HG02852 (cell line): ENCODE results near the gene SESTD1.
A peak's percentile ranks its signal among the peaks of the same experiment; 100 is the strongest.
"Not testable (repeated sequence)": the region's sequence is repeated elsewhere in the genome, so short reads cannot be mapped to it uniquely, and the experiment has no call there.

ENCODE experiments used
- ATAC-seq: cut with Tn5 transposase; IDR thresholded peaks from one replicate; pipeline ENCODE4 v1.9.1; 2021; ENCODE audit warnings: mild to moderate bottlenecking, moderate library complexity; ENCODE audit not compliant: unreplicated experiment

The SESTD1 gene

GRCh38 chr2:179239838-179240237, 24.8 kb downstream of the SESTD1 start:
- ATAC-seq = no peak

GRCh38 chr2:179239195-179239594, 25.4 kb downstream of the SESTD1 start:
- ATAC-seq = peak; percentile 86

DNA sequence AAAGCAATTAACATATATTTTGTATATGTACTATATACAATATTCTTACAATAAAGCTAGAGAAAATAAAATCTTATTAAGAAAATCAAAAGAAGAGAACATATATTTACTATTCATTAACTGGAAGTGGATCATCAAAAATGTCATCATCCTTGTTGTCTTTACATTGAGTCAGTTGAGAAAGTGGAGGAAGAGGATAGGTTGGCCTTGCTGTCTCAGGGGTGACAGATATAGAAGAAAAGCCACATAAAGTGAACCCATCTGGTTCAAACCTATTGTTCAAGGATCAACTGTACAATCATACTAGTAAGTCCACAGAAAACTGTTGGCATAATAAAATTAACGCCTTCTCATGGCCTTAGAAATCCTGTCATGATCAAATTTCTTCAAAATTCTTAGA, 26.6 kb downstream of the SESTD1 start:
- no peak for ATAC-seq

DNA sequence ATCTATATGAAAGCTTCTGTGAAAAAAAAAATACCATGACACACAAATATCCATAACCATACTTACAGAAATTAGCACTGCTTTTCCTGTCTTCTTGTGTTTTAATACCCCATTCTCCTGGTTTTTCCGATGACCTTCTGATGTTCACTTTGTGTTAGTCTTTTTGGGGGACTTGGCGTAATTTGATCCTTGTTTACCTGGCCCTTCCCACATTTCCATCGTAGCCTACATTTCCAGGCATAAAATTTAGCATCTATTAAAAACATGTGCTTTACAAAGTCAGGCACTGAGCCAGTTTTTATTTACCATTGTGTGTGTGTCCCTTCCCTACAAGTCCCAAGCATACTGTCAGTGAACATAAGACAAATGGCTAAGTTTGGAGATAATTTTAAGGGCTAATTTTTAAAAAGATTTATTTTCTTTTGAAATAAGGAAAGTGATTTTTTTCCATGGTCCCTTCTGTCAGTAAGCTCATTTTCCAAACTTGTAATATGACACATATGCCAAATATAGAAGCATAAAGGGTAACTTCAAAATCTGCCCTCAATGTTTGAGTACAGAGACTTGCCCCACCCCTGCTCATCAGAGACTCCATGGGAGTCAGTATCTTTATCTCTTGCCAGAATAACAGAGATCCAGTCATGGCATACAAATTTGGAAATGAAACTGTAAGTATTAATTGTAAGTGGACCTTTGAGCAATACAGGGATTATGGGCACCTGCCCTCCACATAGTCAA, 27.3 kb downstream of the SESTD1 start:
- ATAC-seq = no peak

- ATAC-seq = no peak
These were observed 29.0 kb downstream of the SESTD1 start for GRCh38 chr2:179235463-179236108.

DNA sequence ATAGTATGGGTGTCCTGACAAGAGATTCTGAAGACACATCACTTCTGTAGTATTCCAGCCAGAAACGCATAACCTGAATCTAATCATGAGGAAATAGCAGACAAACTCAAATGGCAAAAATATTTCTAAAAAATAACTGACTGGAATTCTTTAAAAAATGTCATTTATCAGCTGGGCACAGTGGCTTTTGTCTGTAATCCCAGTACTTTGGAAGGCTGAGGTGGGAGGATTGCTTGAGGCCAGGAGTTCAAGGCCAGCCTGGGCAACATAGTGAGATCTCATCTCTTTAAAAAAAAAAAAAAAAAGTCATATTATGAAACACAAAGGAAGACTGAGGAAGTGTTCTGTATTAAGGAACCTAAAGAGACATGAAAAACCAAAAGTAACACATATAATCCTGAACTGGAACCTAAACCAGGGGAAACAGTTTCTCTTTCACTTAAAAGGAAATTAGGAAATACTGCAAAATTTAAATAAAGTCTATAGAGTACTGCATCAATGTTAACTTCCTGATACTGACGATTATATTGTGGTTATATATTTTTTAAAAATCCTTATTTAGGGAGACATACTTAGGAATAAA, 29.9 kb downstream of the SESTD1 start:
- ATAC-seq = no peak

DNA sequence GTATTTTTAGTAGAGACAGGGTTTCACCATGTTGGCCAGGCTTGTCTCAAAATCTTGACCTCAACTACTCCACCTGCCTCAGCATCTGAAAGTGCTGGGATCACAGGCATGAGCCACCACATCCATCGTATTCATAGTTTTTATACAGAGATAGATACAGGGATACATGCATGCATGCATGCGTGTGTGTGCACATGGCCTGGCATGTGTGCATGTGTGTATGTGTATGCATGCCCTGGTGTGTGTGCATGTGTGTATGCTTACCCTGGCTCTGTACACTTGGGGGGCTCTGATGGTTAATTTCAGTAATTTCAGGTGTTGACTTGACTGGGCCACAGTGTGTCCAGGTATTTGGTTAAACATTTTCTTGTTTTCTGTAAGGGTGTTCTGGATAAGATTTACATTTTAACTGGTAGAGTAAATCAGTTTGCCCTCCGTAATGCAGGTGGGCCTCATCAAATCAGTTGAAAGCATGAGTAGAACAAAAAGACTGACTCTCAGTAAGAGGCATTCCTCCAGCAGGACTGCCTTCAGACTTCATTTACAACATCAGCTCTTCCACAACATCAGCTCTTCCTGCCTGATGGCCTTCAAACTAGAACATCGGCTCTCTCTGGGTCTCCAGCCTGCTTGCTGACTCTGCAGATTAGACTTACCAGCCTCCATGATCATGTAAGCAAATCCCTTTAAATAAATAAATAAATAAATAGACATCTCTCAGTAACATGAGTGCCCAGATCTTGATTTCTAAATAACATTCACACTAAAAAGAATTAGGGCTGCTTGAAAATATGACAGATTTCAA, 30.8 kb downstream of the SESTD1 start:
- no peak for ATAC-seq

- ATAC-seq = no peak
These were observed 31.5 kb downstream of the SESTD1 start for GRCh38 chr2:179233083-179233490.

- ATAC-seq = no peak
These were observed 37.7 kb downstream of the SESTD1 start for GRCh38 chr2:179226961-179227259.

- no peak for ATAC-seq
These were observed 38.2 kb downstream of the SESTD1 start for GRCh38 chr2:179226203-179226960.

DNA sequence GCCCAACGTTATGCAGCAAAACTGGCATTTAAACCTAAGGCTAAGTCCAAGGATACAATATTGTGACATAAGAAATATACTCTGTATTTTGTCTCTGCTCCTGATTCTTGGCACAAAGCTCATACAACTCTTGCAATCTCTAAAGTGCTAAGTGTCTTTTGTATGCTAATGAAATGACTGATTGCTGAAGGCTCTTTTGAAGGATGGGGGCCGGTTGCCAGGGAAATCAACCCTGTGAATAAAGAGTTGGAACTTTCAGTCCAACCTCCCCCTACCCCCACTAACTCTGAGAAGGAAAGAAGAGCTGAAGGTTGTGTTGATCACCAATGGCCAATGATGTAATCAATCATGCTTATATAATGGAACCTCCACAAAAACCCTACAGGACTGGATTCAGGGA, 40.3 kb downstream of the SESTD1 start:
- ATAC-seq = no peak

DNA sequence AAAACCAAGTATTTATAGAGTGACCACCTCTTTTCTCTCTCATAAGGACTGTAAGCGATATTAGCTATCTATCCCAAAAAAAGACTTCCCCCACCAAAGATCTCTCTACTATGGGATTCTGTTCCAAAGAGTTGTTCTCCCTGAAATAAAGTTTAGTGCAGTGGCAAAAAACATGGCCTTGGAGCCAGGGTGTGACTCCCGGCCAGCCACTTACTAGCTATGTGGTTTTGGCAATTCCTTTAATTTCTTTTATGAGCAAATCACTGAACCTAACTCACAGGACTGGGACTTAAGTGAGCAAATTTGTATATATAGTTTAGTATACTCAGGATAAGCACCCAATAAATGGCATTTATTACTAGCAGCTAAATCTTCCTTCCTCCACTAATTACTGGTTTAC, 42.6 kb downstream of the SESTD1 start:
- no peak for ATAC-seq

GRCh38 chr2:179218848-179219594, 45.6 kb downstream of the SESTD1 start:
- peak; percentile 96 for ATAC-seq

- not testable (repeated sequence) for ATAC-seq
These were observed 50.0 kb downstream of the SESTD1 start for GRCh38 chr2:179214671-179215070.

- ATAC-seq = no peak
These were observed 53.3 kb downstream of the SESTD1 start for GRCh38 chr2:179211355-179211754.

DNA sequence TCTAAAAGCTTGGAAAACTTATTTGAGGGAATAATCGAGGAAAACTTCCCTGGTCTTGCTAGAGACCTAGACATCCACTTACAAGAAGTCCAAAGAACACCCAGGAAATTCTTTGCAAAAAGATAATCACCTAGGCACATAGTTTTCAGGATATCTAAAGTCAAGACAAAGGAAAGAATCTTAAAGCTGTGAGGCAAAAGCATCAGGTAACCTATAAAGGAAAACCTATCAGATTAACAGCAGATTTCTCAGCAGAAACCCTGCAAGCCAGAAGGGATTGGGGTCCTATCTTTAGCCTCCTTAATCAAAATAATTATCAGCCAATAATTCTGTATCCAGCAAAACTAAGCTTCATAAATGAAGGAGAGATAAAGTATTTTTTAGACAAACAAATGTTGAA, 56.4 kb downstream of the SESTD1 start:
- ATAC-seq = not testable (repeated sequence)

GRCh38 chr2:179207047-179207446, 57.6 kb downstream of the SESTD1 start:
- ATAC-seq = no peak

DNA sequence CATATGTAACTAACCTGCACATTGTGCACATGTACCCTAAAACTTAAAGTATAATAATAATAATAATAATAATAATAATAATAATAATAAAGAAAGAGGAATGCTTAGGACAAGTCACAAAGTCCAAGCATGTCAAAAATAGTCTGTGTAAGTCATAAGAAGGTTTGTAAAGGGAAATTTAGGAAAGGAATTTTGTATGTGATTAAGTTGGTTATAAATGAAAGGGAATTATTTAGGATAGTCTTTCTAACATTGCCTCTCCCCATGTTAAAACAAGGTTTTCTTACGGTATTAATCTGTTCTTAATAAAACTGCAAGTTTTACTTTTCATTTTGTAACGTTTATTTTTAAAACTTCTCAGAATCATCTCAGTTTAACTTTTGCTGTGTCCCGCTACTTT, 62.8 kb downstream of the SESTD1 start:
- no peak for ATAC-seq

GRCh38 chr2:179195926-179196590, 68.6 kb downstream of the SESTD1 start:
- ATAC-seq = not testable (repeated sequence)

- ATAC-seq = no peak
These were observed 69.5 kb downstream of the SESTD1 start for GRCh38 chr2:179195141-179195540.
